ENCODE results near the gene USP17L10.
"Not testable (repeated sequence)": the region's sequence is repeated elsewhere in the genome, so short reads cannot be mapped to it uniquely, and the experiment has no call there.

DNA sequence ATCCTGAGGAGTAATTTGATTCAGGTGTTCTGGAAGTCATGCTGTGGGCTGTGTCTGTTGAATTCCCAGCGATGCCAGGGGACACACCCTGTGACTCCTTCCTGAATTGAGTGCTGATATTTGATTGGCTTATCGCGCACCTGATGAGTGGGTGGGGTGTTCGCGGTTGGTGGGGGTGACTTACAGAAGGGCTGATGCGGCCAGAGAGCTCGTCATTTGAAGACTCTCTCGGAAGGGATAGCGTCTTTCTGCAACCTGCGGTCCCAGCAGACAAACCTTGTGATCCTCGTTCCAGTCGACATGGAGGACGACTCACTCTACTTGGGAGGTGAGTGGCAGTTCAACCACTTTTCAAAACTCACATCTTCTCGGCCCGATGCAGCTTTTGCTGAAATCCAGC, 23.6 kb downstream of the USP17L10 start, which contains the start of gene USP17L15:
- TF ChIP-seq, protein P1, sequence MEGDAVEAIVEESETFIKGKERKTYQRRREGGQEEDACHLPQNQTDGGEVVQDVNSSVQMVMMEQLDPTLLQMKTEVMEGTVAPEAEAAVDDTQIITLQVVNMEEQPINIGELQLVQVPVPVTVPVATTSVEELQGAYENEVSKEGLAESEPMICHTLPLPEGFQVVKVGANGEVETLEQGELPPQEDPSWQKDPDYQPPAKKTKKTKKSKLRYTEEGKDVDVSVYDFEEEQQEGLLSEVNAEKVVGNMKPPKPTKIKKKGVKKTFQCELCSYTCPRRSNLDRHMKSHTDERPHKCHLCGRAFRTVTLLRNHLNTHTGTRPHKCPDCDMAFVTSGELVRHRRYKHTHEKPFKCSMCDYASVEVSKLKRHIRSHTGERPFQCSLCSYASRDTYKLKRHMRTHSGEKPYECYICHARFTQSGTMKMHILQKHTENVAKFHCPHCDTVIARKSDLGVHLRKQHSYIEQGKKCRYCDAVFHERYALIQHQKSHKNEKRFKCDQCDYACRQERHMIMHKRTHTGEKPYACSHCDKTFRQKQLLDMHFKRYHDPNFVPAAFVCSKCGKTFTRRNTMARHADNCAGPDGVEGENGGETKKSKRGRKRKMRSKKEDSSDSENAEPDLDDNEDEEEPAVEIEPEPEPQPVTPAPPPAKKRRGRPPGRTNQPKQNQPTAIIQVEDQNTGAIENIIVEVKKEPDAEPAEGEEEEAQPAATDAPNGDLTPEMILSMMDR (IDR thresholded peaks at IDR 0.05; ENCODE audit: poor library complexity, severe bottlenecking): not testable (repeated sequence)
- not testable (repeated sequence) for TF ChIP-seq EP300 (conservative IDR thresholded peaks at IDR 0.05; ENCODE audit: poor library complexity, severe bottlenecking); TAF1 (IDR thresholded peaks at IDR 0.05; ENCODE audit: low read depth); RAD21 (conservative IDR thresholded peaks at IDR 0.05); SMC3 (conservative IDR thresholded peaks at IDR 0.05; ENCODE audit: poor library complexity); EZH2 (IDR thresholded peaks at IDR 0.05; ENCODE audit: borderline replicate concordance, insufficient read depth, low read length, poor library complexity, severe bottlenecking); MXI1 (conservative IDR thresholded peaks at IDR 0.05; ENCODE audit: poor library complexity, severe bottlenecking)
- TF ChIP-seq, protein P2, sequence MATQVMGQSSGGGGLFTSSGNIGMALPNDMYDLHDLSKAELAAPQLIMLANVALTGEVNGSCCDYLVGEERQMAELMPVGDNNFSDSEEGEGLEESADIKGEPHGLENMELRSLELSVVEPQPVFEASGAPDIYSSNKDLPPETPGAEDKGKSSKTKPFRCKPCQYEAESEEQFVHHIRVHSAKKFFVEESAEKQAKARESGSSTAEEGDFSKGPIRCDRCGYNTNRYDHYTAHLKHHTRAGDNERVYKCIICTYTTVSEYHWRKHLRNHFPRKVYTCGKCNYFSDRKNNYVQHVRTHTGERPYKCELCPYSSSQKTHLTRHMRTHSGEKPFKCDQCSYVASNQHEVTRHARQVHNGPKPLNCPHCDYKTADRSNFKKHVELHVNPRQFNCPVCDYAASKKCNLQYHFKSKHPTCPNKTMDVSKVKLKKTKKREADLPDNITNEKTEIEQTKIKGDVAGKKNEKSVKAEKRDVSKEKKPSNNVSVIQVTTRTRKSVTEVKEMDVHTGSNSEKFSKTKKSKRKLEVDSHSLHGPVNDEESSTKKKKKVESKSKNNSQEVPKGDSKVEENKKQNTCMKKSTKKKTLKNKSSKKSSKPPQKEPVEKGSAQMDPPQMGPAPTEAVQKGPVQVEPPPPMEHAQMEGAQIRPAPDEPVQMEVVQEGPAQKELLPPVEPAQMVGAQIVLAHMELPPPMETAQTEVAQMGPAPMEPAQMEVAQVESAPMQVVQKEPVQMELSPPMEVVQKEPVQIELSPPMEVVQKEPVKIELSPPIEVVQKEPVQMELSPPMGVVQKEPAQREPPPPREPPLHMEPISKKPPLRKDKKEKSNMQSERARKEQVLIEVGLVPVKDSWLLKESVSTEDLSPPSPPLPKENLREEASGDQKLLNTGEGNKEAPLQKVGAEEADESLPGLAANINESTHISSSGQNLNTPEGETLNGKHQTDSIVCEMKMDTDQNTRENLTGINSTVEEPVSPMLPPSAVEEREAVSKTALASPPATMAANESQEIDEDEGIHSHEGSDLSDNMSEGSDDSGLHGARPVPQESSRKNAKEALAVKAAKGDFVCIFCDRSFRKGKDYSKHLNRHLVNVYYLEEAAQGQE (IDR thresholded peaks at IDR 0.05; ENCODE audit: borderline replicate concordance): not testable (repeated sequence)

Measured in neural cell (in vitro differentiated cells).